ENCODE measurements around the gene SYK.

Gene SYK

DNA sequence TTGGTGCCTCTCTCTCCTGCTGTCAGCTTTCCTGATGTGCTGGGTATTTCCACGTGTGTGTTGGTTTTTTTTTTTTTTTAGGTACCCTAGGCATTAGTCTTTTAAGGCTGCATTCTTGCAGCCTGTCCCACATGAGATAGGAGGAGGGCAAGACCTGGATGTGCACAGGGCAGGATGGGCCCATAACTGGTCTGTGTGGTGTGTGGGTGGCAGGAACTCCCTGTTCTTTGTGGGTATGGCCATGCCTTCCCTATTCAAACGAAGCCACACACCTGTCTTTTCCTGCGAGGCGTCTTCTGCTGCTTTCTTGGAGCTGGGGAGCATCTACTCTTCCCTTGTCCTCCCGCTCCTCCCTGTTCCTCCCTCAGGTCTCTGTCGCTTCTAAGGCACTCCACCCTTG is 6.8 kb downstream of the SYK start:
- DNase-seq, result no peak
- TF ChIP-seq, protein P1, sequence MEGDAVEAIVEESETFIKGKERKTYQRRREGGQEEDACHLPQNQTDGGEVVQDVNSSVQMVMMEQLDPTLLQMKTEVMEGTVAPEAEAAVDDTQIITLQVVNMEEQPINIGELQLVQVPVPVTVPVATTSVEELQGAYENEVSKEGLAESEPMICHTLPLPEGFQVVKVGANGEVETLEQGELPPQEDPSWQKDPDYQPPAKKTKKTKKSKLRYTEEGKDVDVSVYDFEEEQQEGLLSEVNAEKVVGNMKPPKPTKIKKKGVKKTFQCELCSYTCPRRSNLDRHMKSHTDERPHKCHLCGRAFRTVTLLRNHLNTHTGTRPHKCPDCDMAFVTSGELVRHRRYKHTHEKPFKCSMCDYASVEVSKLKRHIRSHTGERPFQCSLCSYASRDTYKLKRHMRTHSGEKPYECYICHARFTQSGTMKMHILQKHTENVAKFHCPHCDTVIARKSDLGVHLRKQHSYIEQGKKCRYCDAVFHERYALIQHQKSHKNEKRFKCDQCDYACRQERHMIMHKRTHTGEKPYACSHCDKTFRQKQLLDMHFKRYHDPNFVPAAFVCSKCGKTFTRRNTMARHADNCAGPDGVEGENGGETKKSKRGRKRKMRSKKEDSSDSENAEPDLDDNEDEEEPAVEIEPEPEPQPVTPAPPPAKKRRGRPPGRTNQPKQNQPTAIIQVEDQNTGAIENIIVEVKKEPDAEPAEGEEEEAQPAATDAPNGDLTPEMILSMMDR (IDR thresholded peaks at IDR 0.05; ENCODE audit: borderline replicate concordance, extremely low read depth, low read length, poor library complexity, severe bottlenecking), result no peak
- no peak for TF ChIP-seq EZH2 (IDR thresholded peaks at IDR 0.05; ENCODE audit: borderline replicate concordance, low read depth, low read length, severe bottlenecking)
- H3K9ac ChIP-seq (ENCODE audit: low read depth, low read length), result no peak overlapping the region
- no peak overlapping the region for H2AFZ ChIP-seq (ENCODE audit: low read depth, low read length)
- no peaks in the 10 kb centered on the region for H3K79me2 ChIP-seq (ENCODE audit: insufficient read depth, low read length)
- 0 out of 2 replicates have a peak, but pooled peaks cover 2% of the 10 kb centered on the region for H3K4me1 ChIP-seq (ENCODE audit: insufficient read depth, low read length)
- H3K9me3 ChIP-seq (ENCODE audit: insufficient read depth, low read length, severe bottlenecking), result no peaks in the 10 kb centered on the region
- no peak overlapping the region for H3K27ac ChIP-seq (ENCODE audit: low read length)
- H3K27me3 ChIP-seq (ENCODE audit: insufficient read depth, low read length, poor library complexity), result peaks cover 5% of the 10 kb centered on the region
- H3K4me3 ChIP-seq (ENCODE audit: low read depth in 1 of 2, low read length in 2 of 2), result no peak overlapping the region
- no peaks in the 10 kb centered on the region for H3K36me3 ChIP-seq (ENCODE audit: insufficient read depth, low read length)
- no peak overlapping the region for H3K4me2 ChIP-seq (ENCODE audit: insufficient read depth, low read length)
- no peaks in the 10 kb centered on the region for H4K20me1 ChIP-seq (ENCODE audit: insufficient read depth, low read length)
- no peak for ATAC-seq (ENCODE audit: insufficient read depth, low read depth)

DNA sequence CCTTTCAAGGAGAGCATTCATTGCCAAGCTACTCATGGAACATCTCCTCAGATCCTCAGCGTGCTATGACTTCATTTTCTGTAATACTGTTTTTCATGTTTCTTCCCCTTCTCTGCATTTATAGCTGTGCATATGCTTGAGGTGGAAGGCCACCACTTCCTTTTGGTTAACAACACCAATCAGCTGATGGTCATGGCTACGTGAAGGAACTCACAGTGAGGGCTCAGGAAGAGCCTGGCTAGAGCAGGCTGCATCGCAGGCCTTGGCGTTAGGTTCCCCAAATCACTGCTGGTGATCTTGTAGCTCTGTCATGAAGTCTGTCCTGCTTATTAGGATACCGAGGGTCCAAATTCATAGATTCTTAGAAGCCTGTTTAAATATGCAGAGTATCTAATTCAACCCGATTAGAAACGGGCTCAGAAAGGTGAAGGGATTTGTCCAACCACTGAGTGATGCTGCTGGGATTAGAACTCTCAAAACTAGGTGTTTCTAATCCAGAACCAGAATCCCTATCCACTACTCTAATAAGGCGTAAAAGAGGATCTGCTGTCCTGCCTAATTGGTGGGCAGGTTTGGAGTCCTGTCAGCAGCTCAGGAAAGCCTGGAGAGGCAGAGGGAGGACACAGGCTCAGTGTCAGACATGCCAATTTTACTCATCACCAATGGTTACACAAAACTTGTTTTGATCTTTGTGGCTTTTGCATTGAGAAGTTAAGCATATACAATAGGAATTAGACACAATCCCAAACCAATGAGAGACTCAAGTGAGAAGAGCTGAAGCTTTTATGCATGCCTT is 7.5 kb downstream of the SYK start:
- ATAC-seq (ENCODE audit: insufficient read depth, low read depth) (no peak), DNase-seq (no peak)
- H3K36me3 ChIP-seq (ENCODE audit: insufficient read depth, low read length), result no peaks in the 10 kb centered on the region
- no peak overlapping the region for H3K4me2 ChIP-seq (ENCODE audit: insufficient read depth, low read length)
- H3K9ac ChIP-seq (ENCODE audit: low read depth, low read length), result no peak overlapping the region
- H2AFZ ChIP-seq (ENCODE audit: low read depth, low read length), result no peak overlapping the region
- H3K27me3 ChIP-seq (ENCODE audit: insufficient read depth, low read length, poor library complexity), result peaks cover 5% of the 10 kb centered on the region
- no peak for TF ChIP-seq EZH2 (IDR thresholded peaks at IDR 0.05; ENCODE audit: borderline replicate concordance, low read depth, low read length, severe bottlenecking)
- TF ChIP-seq, protein P1 (IDR thresholded peaks at IDR 0.05; ENCODE audit: borderline replicate concordance, extremely low read depth, low read length, poor library complexity, severe bottlenecking), result no peak
- no peaks in the 10 kb centered on the region for H3K79me2 ChIP-seq (ENCODE audit: insufficient read depth, low read length)
- H3K4me3 ChIP-seq (ENCODE audit: low read depth in 1 of 2, low read length in 2 of 2), result no peak overlapping the region
- no peaks in the 10 kb centered on the region for H4K20me1 ChIP-seq (ENCODE audit: insufficient read depth, low read length)
- H3K9me3 ChIP-seq (ENCODE audit: insufficient read depth, low read length, severe bottlenecking), result no peaks in the 10 kb centered on the region
- no peak overlapping the region for H3K27ac ChIP-seq (ENCODE audit: low read length)
- H3K4me1 ChIP-seq (ENCODE audit: insufficient read depth, low read length), result 0 out of 2 replicates have a peak, but pooled peaks cover 2% of the 10 kb centered on the region

DNA sequence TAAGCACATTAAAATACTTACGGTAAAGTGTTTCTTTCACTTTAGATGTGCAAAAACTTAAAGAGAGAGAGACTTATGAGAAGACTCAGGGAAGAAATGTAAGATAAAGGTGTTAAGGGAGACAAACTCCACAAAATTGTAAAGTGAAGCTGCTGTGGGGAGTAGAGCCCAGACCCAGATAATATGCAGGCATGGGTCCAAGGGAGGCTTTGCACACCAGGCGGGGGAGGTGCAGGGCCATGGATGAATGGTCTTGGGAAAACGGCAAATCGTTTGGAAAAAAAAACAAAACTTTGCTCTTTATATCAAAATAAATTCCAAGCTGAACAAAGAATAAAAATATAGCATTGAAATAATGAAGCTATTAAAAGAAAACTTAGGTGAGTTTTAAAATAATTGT is 9.1 kb downstream of the SYK start:
- Histone ChIP-seq H3K27ac (ENCODE audit: low read length) (no peak overlapping the region), H2AFZ (ENCODE audit: low read depth, low read length) (no peak overlapping the region), H3K36me3 (ENCODE audit: insufficient read depth, low read length) (no peaks in the 10 kb centered on the region), H3K9ac (ENCODE audit: low read depth, low read length) (no peak overlapping the region), H3K27me3 (ENCODE audit: insufficient read depth, low read length, poor library complexity) (no peaks in the 10 kb centered on the region), H3K79me2 (ENCODE audit: insufficient read depth, low read length) (no peaks in the 10 kb centered on the region), H4K20me1 (ENCODE audit: insufficient read depth, low read length) (no peaks in the 10 kb centered on the region), H3K4me2 (ENCODE audit: insufficient read depth, low read length) (no peak overlapping the region), H3K4me3 (ENCODE audit: low read depth in 1 of 2, low read length in 2 of 2) (no peak overlapping the region), H3K4me1 (ENCODE audit: insufficient read depth, low read length) (peaks cover 16% of the 10 kb centered on the region), H3K9me3 (ENCODE audit: insufficient read depth, low read length, severe bottlenecking) (no peaks in the 10 kb centered on the region)
- no peak for ATAC-seq (ENCODE audit: insufficient read depth, low read depth)
- DNase-seq, result no peak
- TF ChIP-seq, protein P1 (IDR thresholded peaks at IDR 0.05; ENCODE audit: borderline replicate concordance, extremely low read depth, low read length, poor library complexity, severe bottlenecking), result no peak
- no peak for TF ChIP-seq EZH2 (IDR thresholded peaks at IDR 0.05; ENCODE audit: borderline replicate concordance, low read depth, low read length, severe bottlenecking)

Measured in DND-41 (cell line).